ENCODE data around the gene SCGB1D1. TPM values are rescaled to one million over a fixed set of nuclear protein-coding genes. Genes with fewer than 3 reads are reported as not detected.
"Not testable (repeated sequence)": the region's sequence is repeated elsewhere in the genome, so short reads cannot be mapped to it uniquely, and the experiment has no call there.

The SCGB1D1 gene
- polyA plus RNA-seq, 2 of the 4 experiments (the other 2 are of a cell fraction): not detected

DNA sequence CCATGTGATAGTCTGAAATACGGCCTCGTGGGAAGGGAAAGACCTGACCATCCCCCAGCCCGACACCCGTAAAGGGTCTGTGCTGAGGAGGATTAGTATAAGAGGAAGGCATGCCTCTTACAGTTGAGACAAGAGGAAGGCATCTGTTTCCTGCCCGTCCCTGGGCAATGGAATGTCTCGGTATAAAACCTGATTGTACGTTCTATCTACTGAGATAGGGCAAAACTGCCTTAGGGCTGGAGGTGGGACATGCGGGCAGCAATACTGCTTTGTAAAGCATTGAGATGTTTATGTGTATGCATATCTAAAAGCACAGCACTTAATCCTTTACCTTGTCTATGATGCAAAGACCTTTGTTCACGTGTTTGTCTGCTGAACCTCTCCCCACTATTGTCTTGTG is 5.0 kb downstream of the SCGB1D1 start:
- not testable (repeated sequence) for FAIRE-seq

GRCh38 chr11:62195945-62196344 is 5.9 kb downstream of the SCGB1D1 start:
- Histone ChIP-seq H3K9me3 (no peaks in the 10 kb centered on the region), H3K27ac (no peak overlapping the region), H3K4me3 (no peak overlapping the region), H3K4me1 (no peaks in the 10 kb centered on the region), H3K4me2 (no peak overlapping the region)
- 51% methylated on average over 7 of the region's 7 CpGs for WGBS (ENCODE audit: missing lambda C conversion rate)
- DNase-seq (ENCODE audit: low read depth in 1 of 2, low spot score in 1 of 2) (no peak), FAIRE-seq (no peak), ATAC-seq (no peak)
- ChIA-PET CTCF (interaction anchor here (0.8 kb wide), 1 partner anchor 499 kb away, joined by 3 read pairs; no protein-coding TSS in a partner anchor), POLR2A (no interaction called here)
- no peak for TF ChIP-seq GATA3 (IDR thresholded peaks at IDR 0.05; ENCODE audit: borderline replicate concordance)
- no peak for TF ChIP-seq MYC (IDR thresholded peaks at IDR 0.05; ENCODE audit: borderline replicate concordance, low read length)
- TF ChIP-seq POLR2AphosphoS2 (conservative IDR thresholded peaks at IDR 0.05; ENCODE audit: low read length): no peak
- no peak for TF ChIP-seq HOXB5 (CRISPR knock-in tag; IDR thresholded peaks at IDR 0.05)
- TF ChIP-seq NR3C1 (IDR thresholded peaks at IDR 0.05): no peak
- TF ChIP-seq HMGXB4 (CRISPR knock-in tag; IDR thresholded peaks at IDR 0.05; ENCODE audit: borderline replicate concordance): no peak
- no peak for TF ChIP-seq ESRRA (IDR thresholded peaks at IDR 0.05; ENCODE audit: borderline replicate concordance, low read length)
- no peak for TF ChIP-seq SREBF2 (IDR thresholded peaks at IDR 0.05)
- TF ChIP-seq EHF (CRISPR knock-in tag; IDR thresholded peaks at IDR 0.05): no peak
- no peak for TF ChIP-seq JUN (IDR thresholded peaks at IDR 0.05)
- TF ChIP-seq ZC3H11A (IDR thresholded peaks at IDR 0.05): no peak
- TF ChIP-seq JUNB (IDR thresholded peaks at IDR 0.05): no peak
- TF ChIP-seq ZSCAN20 (CRISPR knock-in tag; IDR thresholded peaks at IDR 0.05): no peak
- TF ChIP-seq HEYL (CRISPR knock-in tag; IDR thresholded peaks at IDR 0.05): no peak
- TF ChIP-seq, protein P1, sequence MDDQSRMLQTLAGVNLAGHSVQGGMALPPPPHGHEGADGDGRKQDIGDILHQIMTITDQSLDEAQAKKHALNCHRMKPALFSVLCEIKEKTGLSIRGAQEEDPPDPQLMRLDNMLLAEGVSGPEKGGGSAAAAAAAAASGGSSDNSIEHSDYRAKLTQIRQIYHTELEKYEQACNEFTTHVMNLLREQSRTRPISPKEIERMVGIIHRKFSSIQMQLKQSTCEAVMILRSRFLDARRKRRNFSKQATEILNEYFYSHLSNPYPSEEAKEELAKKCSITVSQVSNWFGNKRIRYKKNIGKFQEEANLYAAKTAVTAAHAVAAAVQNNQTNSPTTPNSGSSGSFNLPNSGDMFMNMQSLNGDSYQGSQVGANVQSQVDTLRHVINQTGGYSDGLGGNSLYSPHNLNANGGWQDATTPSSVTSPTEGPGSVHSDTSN (IDR thresholded peaks at IDR 0.05): no peak
- TF ChIP-seq RAD21 (conservative IDR thresholded peaks at IDR 0.05 in 1 of 2, IDR thresholded peaks at IDR 0.05 in 1 of 2): no peak
- TF ChIP-seq, protein P2, sequence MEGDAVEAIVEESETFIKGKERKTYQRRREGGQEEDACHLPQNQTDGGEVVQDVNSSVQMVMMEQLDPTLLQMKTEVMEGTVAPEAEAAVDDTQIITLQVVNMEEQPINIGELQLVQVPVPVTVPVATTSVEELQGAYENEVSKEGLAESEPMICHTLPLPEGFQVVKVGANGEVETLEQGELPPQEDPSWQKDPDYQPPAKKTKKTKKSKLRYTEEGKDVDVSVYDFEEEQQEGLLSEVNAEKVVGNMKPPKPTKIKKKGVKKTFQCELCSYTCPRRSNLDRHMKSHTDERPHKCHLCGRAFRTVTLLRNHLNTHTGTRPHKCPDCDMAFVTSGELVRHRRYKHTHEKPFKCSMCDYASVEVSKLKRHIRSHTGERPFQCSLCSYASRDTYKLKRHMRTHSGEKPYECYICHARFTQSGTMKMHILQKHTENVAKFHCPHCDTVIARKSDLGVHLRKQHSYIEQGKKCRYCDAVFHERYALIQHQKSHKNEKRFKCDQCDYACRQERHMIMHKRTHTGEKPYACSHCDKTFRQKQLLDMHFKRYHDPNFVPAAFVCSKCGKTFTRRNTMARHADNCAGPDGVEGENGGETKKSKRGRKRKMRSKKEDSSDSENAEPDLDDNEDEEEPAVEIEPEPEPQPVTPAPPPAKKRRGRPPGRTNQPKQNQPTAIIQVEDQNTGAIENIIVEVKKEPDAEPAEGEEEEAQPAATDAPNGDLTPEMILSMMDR (IDR thresholded peaks at IDR 0.05): no peak
- no peak for TF ChIP-seq TFCP2L1 (CRISPR knock-in tag; IDR thresholded peaks at IDR 0.05)

More for the DNA sequence above, 5.0 kb downstream of the SCGB1D1 start:
- DNase-seq (ENCODE audit: low read depth in 1 of 2, low spot score in 1 of 2); POLR2A ChIA-PET; H3K9me3 ChIP-seq; H3K4me3 ChIP-seq; ATAC-seq; H3K4me2 ChIP-seq; H3K27ac ChIP-seq; H3K4me1 ChIP-seq: not testable (repeated sequence)
- CTCF ChIA-PET: interaction anchor here (0.8 kb wide), 1 partner anchor 500 kb away, joined by 3 read pairs; no protein-coding TSS in a partner anchor
- 23% methylated on average over 5 of the region's 9 CpGs for WGBS (ENCODE audit: missing lambda C conversion rate)

DNA sequence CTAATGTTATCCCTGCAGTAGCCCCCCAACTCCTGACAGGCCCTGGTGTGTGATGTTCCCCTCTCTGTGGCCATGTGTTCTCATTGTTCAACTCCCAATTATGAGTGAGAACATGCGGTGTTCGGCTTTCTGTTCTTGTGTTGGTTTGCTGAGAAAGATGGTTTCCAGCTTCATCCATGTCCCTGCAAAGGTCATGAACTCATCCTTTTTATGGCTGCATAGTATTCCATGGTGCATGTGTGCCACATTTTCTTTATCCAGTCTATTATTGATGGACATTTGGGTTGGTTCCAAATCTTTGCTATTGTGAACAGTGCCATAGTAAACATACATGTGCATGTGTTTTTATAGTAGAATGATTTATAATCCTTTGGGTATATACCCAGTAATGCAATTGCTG is 7.4 kb downstream of the SCGB1D1 start:
- 62% methylated on average over 2 of the region's 2 CpGs for WGBS (ENCODE audit: missing lambda C conversion rate)
- ATAC-seq; FAIRE-seq; DNase-seq (ENCODE audit: low read depth in 1 of 2, low spot score in 1 of 2); H3K4me3 ChIP-seq; H3K4me2 ChIP-seq; POLR2A ChIA-PET; H3K4me1 ChIP-seq; CTCF ChIA-PET; H3K9me3 ChIP-seq; H3K27ac ChIP-seq: not testable (repeated sequence)
